GM18909 (cell line): ENCODE results near the gene NMT1.

Source experiments
- ATAC-seq: cut with Tn5 transposase; IDR thresholded peaks from one replicate; pipeline ENCODE4 v1.9.1; 2021; ENCODE audit warnings: mild to moderate bottlenecking; ENCODE audit not compliant: unreplicated experiment, poor library complexity

NMT1 gene

DNA sequence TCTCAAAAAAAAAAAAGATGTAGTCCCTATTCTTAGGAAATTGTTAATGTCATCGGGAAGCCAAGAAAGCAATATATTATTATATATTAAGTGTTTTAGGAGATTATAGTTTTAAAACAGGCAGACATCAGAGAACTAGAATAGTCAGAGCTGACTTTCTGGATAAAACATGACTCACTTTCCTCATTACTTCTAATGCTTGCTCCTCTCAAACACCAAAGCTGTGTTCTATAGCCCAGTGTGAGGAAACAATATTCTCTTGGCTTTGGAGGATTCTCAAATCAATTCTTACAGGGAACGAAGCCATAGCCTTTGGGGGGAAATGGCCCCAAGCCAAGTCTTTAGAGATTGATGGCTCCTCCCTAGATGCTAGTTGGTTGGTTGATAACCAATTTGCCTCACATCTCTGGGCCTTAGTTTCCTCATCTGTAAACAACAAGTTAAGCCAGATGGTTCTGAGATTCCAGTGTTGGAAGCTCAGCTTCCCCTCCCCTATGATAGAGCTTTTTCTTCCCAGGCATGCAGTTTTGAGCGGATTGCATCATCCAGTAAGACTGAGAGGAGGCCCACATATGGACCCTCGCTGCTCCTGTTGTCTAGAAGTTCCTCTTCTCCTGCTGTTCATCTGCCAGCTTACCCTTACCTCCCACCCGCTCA, 12.4 kb downstream of the NMT1 start:
- ATAC-seq: no peak

DNA sequence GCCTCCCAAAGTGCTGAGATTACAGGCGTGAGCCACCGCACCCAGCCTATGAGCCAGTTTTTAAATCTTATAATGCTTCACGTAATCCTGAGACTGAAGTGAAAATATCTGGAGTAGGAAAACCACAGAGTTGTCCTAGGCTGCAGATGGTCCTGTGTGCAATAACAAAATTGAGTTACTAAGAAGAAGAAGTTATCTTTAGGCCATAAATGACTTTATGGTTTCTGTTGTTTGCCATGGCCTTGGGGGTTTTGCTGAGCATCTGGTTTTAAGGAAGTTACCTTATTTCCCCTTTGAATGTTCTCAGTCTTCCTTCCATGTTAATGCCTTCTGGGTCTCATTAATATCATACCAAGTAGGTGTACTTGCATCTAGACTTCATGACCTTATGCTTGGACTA, 16.5 kb downstream of the NMT1 start:
- ATAC-seq: no peak

DNA sequence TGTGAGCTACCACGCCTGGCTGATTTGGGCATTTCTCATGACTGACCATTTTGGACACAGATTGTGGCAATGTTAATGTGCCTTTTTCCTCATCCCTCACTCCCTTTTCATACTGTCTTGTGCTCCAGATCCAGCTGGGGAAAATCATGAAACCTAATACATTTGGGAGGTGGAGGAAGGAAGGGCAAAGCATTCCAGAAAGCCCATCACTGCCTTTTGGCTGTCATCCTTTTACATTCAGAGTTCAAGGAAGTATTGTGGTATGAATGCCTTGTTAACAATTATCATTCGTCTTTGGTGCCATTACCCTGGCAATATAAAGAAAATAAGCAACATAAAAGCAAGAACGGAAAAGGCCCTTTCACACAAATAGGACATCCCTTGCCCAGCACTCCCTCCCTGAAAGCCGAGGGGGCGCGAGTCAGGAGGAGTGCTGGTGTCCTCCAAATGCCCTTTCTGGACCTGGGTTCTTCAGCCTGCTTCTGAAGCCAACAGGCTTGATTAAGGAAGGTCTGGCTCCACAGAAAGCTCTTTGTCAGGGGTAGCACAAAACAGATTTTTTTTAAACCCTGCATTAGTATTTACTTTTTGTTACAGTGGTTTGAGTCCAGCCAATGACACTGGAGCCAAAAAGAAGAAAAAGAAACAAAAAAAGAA, 20.1 kb downstream of the NMT1 start:
- no peak for ATAC-seq

- no peak for ATAC-seq
These were observed 25.3 kb downstream of the NMT1 start for GRCh38 chr17:45086391-45086790.

DNA sequence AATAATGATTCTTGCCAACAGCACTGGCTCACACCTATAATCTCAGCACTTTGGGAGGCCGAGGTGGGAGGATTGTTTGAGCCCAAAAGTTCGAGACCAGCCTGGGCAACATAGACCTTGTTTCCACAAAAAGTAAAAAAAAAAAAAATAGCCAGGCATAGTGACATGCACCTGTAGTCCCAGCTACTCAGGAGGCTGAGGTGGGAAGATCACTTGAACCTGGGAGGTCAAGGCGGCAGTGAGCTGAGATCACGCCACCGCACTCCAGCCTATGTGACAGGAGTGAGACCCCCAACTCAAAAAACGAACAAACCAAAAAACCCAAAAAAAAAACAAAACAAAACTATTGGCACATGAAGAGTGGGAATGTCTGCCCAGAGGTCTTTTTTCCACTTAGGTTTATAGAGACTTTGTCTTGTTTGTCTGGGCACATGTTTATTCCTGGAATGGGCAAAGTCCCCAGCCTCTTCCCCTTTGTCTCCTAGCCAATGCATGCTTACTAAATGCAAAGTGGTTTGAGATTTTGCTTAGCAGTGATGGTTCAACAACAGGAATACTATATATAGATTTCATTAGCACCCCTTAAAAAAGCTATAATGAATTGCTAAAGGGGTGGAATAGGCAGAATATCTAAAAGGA, 25.9 kb downstream of the NMT1 start:
- ATAC-seq: no peak

DNA sequence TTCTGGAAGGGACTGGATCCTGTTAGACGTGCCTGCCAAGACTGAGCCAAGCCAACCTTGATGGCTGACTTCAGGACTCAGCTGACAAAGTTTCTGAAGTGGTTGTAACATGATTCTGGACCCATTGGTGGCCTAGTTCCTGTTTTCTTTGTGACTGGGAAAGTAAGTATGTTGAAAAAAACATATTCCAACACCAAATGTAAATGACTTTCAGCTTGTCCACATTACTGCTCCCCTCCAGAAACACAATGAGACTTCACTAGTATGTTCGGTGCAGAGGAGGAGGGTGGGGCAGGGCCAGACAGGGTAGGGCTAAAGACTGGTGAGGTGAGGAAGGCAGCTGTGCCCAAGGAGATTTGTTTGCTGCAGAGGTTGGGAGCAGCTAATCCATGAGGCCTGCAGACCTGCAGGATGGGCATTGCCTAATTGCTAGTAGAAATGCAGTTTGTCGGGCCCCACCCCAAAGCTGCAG, 26.4 kb downstream of the NMT1 start:
- no peak for ATAC-seq

GRCh38 chr17:45087978-45088377, 26.9 kb downstream of the NMT1 start:
- no peak for ATAC-seq

DNA sequence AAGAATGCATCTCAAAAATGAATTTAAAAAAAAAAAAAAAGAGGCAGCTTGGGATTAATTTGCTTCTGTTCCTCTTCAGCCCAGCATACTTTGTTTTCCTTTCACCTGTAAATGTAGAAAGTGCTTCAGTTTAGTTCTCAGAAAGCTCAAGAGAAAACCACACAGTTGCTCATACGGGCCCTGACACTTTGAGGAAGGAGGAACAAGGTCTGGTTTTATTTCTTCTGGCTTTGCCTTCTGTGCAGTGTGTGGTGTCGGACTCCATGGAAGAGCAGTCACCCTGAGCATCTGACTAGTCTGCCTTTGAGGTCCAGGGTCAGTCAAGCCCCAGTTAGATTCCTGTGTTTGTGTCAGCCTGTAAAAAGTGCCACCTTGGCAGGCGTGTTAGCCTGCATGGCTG, 27.6 kb downstream of the NMT1 start:
- no peak for ATAC-seq

DNA sequence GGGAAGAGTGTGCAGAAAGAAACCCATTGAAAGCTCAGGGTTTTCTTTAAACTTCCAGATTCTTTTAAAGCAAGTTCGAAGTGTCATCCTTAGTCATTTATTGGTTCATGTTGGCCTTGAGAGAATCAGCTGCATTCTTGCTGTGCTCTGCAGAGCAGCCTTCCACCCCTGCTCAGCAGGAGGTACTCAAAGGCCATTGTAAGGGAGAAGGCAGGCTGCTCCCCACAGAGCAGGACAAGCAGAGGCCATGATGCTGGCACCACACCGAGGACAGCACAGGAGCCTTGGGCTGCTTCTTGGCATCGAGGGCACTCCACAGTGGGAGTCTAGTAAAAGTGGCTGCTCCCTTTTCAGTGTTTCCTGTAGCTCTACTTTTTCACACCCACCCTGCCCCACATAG, 29.6 kb downstream of the NMT1 start:
- no peak for ATAC-seq

- ATAC-seq: no peak
These were observed 30.8 kb downstream of the NMT1 start for GRCh38 chr17:45091778-45092425.

GRCh38 chr17:45092911-45093430, 31.9 kb downstream of the NMT1 start:
- no peak for ATAC-seq

GRCh38 chr17:45093444-45094110, 32.5 kb downstream of the NMT1 start:
- no peak for ATAC-seq

DNA sequence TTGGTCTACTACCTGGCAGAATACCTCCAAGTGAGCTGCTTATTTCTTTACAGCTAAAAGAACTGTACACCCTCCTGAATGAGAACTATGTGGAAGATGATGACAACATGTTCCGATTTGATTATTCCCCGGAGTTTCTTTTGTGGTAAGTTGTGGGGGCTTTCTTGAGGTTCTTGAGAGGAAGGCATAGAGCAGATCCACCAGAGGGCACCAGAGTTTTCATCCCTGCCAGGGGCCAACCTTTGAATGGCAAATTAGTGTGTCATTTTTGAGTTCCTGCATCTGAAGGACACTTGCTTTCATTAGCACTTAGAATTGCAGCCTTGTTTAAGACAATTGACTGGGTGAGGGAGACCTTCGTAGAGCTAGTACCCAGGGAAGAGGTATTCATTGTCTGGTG, 35.0 kb downstream of the NMT1 start:
- ATAC-seq: no peak

DNA sequence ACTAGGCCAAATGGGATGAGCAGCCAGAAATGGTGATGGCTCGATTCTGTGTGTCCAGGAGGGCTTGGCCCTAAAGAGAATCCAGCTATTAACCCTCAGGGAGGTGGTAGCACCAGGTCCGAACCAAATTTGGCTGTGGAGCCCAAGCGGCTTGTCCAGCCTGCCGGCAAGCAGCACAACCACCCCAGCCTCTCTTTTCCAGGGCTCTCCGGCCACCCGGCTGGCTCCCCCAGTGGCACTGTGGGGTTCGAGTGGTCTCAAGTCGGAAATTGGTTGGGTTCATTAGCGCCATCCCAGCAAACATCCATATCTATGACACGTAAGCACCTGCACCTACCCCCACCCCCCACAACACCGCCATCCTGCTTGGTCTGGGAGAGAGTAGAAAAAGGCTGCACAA, 35.8 kb downstream of the NMT1 start:
- ATAC-seq: no peak

- ATAC-seq: no peak
These were observed 37.2 kb downstream of the NMT1 start for GRCh38 chr17:45098081-45098868.

- ATAC-seq: no peak
These were observed 37.9 kb downstream of the NMT1 start for GRCh38 chr17:45098869-45099616.

GRCh38 chr17:45101546-45101882, 40.4 kb downstream of the NMT1 start:
- no peak for ATAC-seq

- ATAC-seq: no peak
These were observed 41.0 kb downstream of the NMT1 start for GRCh38 chr17:45101883-45102811.
